SK-N-SH treated with all-trans-retinoic acid at 6 μM for 48 hours (cell line): ENCODE results near the gene FHIT.

ENCODE experiments used
- ARNTL ChIP-seq: fragments of 450-650 bp; formaldehyde crosslinking; IDR thresholded peaks from 2 replicates; pipeline ENCODE4 v1.5.0; 2020; ENCODE audit warnings: low read depth, mild to moderate bottlenecking, moderate library complexity, borderline replicate concordance
- CSDC2 ChIP-seq: fragments of 250-450 bp; sonication (Bioruptor Pico); IDR thresholded peaks from 2 replicates; pipeline ENCODE4 v1.5.0; 2020; ENCODE audit warnings: mild to moderate bottlenecking, moderate library complexity
- CSRNP3 ChIP-seq: fragments of 250-450 bp; sonication (Bioruptor Pico); IDR thresholded peaks from 2 replicates; pipeline ENCODE4 v1.5.1; 2021; ENCODE audit warnings: mild to moderate bottlenecking, moderate library complexity
- ESRRG ChIP-seq: fragments of 250-450 bp; sonication (Bioruptor Pico); IDR thresholded peaks from 2 replicates; pipeline ENCODE4 v1.6.1; 2021; ENCODE audit warnings: mild to moderate bottlenecking
- PATZ1 ChIP-seq: fragments of 250-450 bp; sonication (Bioruptor Pico); IDR thresholded peaks from 2 replicates; pipeline ENCODE4 v1.8.0; 2020; ENCODE audit warnings: mild to moderate bottlenecking, moderate library complexity, borderline replicate concordance
- TOX ChIP-seq: fragments of 250-450 bp; sonication (Bioruptor Pico); IDR thresholded peaks from 2 replicates; pipeline ENCODE4 v1.8.0; 2021; ENCODE audit warnings: mild to moderate bottlenecking, moderate library complexity, borderline replicate concordance
- ZC3H10 ChIP-seq: fragments of 250-450 bp; sonication (Bioruptor Pico); IDR thresholded peaks from 2 replicates; pipeline ENCODE4 v1.5.1; 2021; ENCODE audit warnings: mild to moderate bottlenecking, moderate library complexity
- ZFP3 ChIP-seq: fragments of 250-450 bp; sonication (Bioruptor Pico); IDR thresholded peaks from 2 replicates; pipeline ENCODE4 v1.5.0; 2020; ENCODE audit warnings: mild to moderate bottlenecking, moderate library complexity
- ZNF565 ChIP-seq: fragments of 450-650 bp; formaldehyde crosslinking; conservative IDR thresholded peaks from 2 replicates; pipeline ENCODE4 v1.5.0; 2020; ENCODE audit warnings: low read depth, mild to moderate bottlenecking, moderate library complexity
- ZNF8 ChIP-seq: fragments of 450-650 bp; formaldehyde crosslinking; IDR thresholded peaks from 2 replicates; pipeline ENCODE4 v1.5.0; 2020; ENCODE audit warnings: mild to moderate bottlenecking, moderate library complexity

GRCh38 chr3:60855250-60855649 lies 396.0 kb downstream of the FHIT start:
- TF ChIP-seq ESRRG (CRISPR knock-in tag): no peak
- no peak for TF ChIP-seq ZNF8
- no peak for TF ChIP-seq PATZ1
- no peak for TF ChIP-seq TOX
- no peak for TF ChIP-seq ZFP3 (CRISPR knock-in tag)
- TF ChIP-seq ARNTL (CRISPR knock-in tag): no peak
- TF ChIP-seq CSRNP3 (CRISPR knock-in tag): no peak
- no peak for TF ChIP-seq CSDC2 (CRISPR knock-in tag)
- TF ChIP-seq ZC3H10 (CRISPR knock-in tag): no peak
- no peak for TF ChIP-seq ZNF565 (CRISPR knock-in tag)
